NCI-H2227 treated with DMSO at 0.1 percent for 48 hours (cell line): Measurements from ENCODE around the gene SUCLG1.

Source experiments
- DNase-seq: peaks from one replicate; lab custom pipeline; 2025; lab: John Stamatoyannopoulos, UW

The SUCLG1 gene

GRCh38 chr2:84461310-84461709 is 2.2 kb upstream of the SUCLG1 start:
- DNase-seq: no peak

GRCh38 chr2:84460670-84461069 is 1.6 kb upstream of the SUCLG1 start:
- DNase-seq: no peak

- no peak for DNase-seq
Observed at GRCh38 chr2:84459944-84460429, 907 bp upstream of the SUCLG1 start.

- no peak for DNase-seq
Observed at GRCh38 chr2:84458551-84459017, 496 bp downstream of the SUCLG1 start.

GRCh38 chr2:84457686-84458085 is 1.4 kb downstream of the SUCLG1 start:
- DNase-seq: no peak

GRCh38 chr2:84456156-84456555 is 2.9 kb downstream of the SUCLG1 start:
- no peak for DNase-seq

- DNase-seq: no peak
Observed at GRCh38 chr2:84454581-84454980, 4.5 kb downstream of the SUCLG1 start.

- DNase-seq: no peak
Observed at GRCh38 chr2:84452624-84453023, 6.5 kb downstream of the SUCLG1 start.

GRCh38 chr2:84451579-84451978 is 7.5 kb downstream of the SUCLG1 start:
- DNase-seq: no peak

- no peak for DNase-seq
Observed at GRCh38 chr2:84450288-84451227, 8.5 kb downstream of the SUCLG1 start.

GRCh38 chr2:84449711-84450110 is 9.4 kb downstream of the SUCLG1 start:
- no peak for DNase-seq

- DNase-seq: no peak
Observed at GRCh38 chr2:84449055-84449454, 10.0 kb downstream of the SUCLG1 start.

- DNase-seq: no peak
Observed at GRCh38 chr2:84443477-84443876, 15.6 kb downstream of the SUCLG1 start.

GRCh38 chr2:84442888-84443287 is 16.2 kb downstream of the SUCLG1 start:
- no peak for DNase-seq

GRCh38 chr2:84441505-84441904 is 17.6 kb downstream of the SUCLG1 start:
- no peak for DNase-seq

- DNase-seq: no peak
Observed at GRCh38 chr2:84441036-84441435, 18.0 kb downstream of the SUCLG1 start.

- DNase-seq: no peak
Observed at GRCh38 chr2:84435345-84436025, 23.6 kb downstream of the SUCLG1 start.

GRCh38 chr2:84429328-84429727 is 29.8 kb downstream of the SUCLG1 start:
- DNase-seq: no peak

- no peak for DNase-seq
Observed at GRCh38 chr2:84427235-84428138, 31.6 kb downstream of the SUCLG1 start.

- DNase-seq: no peak
Observed at GRCh38 chr2:84425310-84425709, 33.8 kb downstream of the SUCLG1 start.

- DNase-seq: no peak
Observed at GRCh38 chr2:84424152-84424551, 34.9 kb downstream of the SUCLG1 start.

GRCh38 chr2:84421791-84422190 is 37.3 kb downstream of the SUCLG1 start:
- DNase-seq: no peak
